Fibroblast of skin of left quadriceps (primary cell): ENCODE results near the gene CDK14.

Experiments
- DNase-seq, 2 experiments: peaks; one replicate each; pipeline ENCODE4 v3.0.0-alpha.2; 2013; ENCODE audit warnings: low read depth in 2 of 2

The CDK14 gene

GRCh38 chr7:91249506-91250233 lies 653.5 kb downstream of the CDK14 start:
- no peak for DNase-seq

- no peak for DNase-seq
These were observed 654.6 kb downstream of the CDK14 start for GRCh38 chr7:91250706-91251105.

DNA sequence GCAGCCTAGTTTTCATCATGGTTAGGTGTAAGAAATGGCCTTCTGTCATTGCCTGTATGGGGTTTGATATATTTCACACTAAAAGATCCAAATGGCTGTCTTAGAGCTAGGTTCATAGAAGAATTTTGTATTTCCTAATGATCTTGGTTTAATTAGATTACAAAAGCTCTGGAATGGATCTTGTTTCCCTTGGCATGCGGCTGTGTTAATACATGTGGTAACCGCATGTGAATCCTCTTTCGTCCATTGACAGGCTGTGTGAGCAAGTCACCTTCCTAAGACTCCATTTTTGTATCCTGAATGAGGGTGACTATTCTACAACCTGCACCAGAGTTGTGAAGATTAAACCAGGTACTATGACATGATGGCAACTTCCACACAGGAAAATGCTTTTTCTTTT lies 655.8 kb downstream of the CDK14 start:
- DNase-seq, result peak; percentile 66 to 70
